ENCODE measurements around the gene SYT5. TPM values are rescaled to one million over a fixed set of nuclear protein-coding genes. Genes with fewer than 3 reads are reported as not detected.
"Not testable (repeated sequence)": the region's sequence is repeated elsewhere in the genome, so short reads cannot be mapped to it uniquely, and the experiment has no call there.

Gene SYT5
- total RNA-seq, 1 donor from 2014 or later = 1.6 TPM

GRCh38 chr19:55158423-55158822 is 21.7 kb downstream of the SYT5 start:
- H3K9me3 Mint-ChIP-seq (ENCODE audit: unreplicated experiment) = no peaks in the 10 kb centered on the region
- peaks cover 14% of the 10 kb centered on the region for H3K27me3 Mint-ChIP-seq (ENCODE audit: unreplicated experiment)
- no peak overlapping the region for H3K4me3 Mint-ChIP-seq (ENCODE audit: unreplicated experiment)
- TF ChIP-seq CTCF (IDR thresholded peaks at IDR 0.05; ENCODE audit: unreplicated experiment) = no peak
- DNase-seq (ENCODE audit: low spot score) = no peak
- peaks cover 9% of the 10 kb centered on the region for H3K4me1 Mint-ChIP-seq (ENCODE audit: unreplicated experiment)
- H3K36me3 Mint-ChIP-seq (ENCODE audit: low read depth, unreplicated experiment) = peaks cover 11% of the 10 kb centered on the region
- H3K27ac Mint-ChIP-seq (ENCODE audit: unreplicated experiment) = no peak overlapping the region

- peaks cover under 1% of the 10 kb centered on the region for H3K9me3 Mint-ChIP-seq (ENCODE audit: unreplicated experiment)
- no peak for TF ChIP-seq CTCF (IDR thresholded peaks at IDR 0.05; ENCODE audit: unreplicated experiment)
- no peak within 1 kb of the TSS for H3K27ac Mint-ChIP-seq (ENCODE audit: unreplicated experiment)
- DNase-seq (ENCODE audit: low spot score) = no peak
- H3K36me3 Mint-ChIP-seq (ENCODE audit: low read depth, unreplicated experiment) = peaks cover 12% of the 10 kb centered on the region
- H3K27me3 Mint-ChIP-seq (ENCODE audit: unreplicated experiment) = peaks cover 14% of the 10 kb centered on the region
- peaks cover 9% of the 10 kb centered on the region for H3K4me1 Mint-ChIP-seq (ENCODE audit: unreplicated experiment)
- H3K4me3 Mint-ChIP-seq (ENCODE audit: unreplicated experiment) = no peak within 1 kb of the TSS
These were observed 22.8 kb downstream of the SYT5 start, which contains the start of gene TNNI3 for GRCh38 chr19:55157064-55157908. Gene TNNI3, minus strand, starts transcription at chr19:55157732. Its CDS starts 143 bp downstream, at chr19:55157589.

GRCh38 chr19:55156202-55157063 is 23.7 kb downstream of the SYT5 start:
- Mint-ChIP-seq H3K9me3 (ENCODE audit: unreplicated experiment) (peaks cover 7% of the 10 kb centered on the region), H3K27ac (ENCODE audit: unreplicated experiment) (no peak overlapping the region), H3K36me3 (ENCODE audit: low read depth, unreplicated experiment) (peaks cover 16% of the 10 kb centered on the region), H3K4me1 (ENCODE audit: unreplicated experiment) (peaks cover 14% of the 10 kb centered on the region), H3K4me3 (ENCODE audit: unreplicated experiment) (no peak overlapping the region), H3K27me3 (ENCODE audit: unreplicated experiment) (peaks cover 18% of the 10 kb centered on the region)
- TF ChIP-seq CTCF (IDR thresholded peaks at IDR 0.05; ENCODE audit: unreplicated experiment) = no peak
- peak; percentile 33 for DNase-seq (ENCODE audit: low spot score)

DNA sequence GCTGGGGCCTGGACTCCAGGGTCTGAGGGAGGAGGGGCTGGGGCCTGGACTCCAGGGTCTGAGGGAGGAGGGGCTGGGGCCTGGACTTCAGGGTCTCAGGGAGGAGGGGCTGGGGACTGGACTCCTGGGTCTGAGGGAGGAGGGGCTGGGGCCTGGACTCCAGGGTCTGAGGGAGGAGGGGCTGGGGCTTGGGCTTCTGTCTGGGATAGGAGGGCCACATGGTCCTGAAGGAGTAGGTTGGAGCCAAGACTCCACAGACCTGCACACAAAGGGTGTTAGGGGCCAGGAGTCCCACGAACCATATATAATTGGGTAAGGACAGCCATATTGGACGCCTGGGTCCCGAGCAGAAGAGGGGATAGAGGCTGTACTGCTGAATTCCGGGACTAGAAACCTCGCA is 24.3 kb downstream of the SYT5 start:
- H3K4me1 Mint-ChIP-seq (ENCODE audit: unreplicated experiment) = peaks cover 14% of the 10 kb centered on the region
- peaks cover 16% of the 10 kb centered on the region for H3K36me3 Mint-ChIP-seq (ENCODE audit: low read depth, unreplicated experiment)
- H3K9me3 Mint-ChIP-seq (ENCODE audit: unreplicated experiment); DNase-seq (ENCODE audit: low spot score); H3K27ac Mint-ChIP-seq (ENCODE audit: unreplicated experiment); H3K4me3 Mint-ChIP-seq (ENCODE audit: unreplicated experiment): not testable (repeated sequence)
- H3K27me3 Mint-ChIP-seq (ENCODE audit: unreplicated experiment) = peaks cover 20% of the 10 kb centered on the region

GRCh38 chr19:55153652-55154264 is 26.3 kb downstream of the SYT5 start:
- TF ChIP-seq CTCF (IDR thresholded peaks at IDR 0.05; ENCODE audit: unreplicated experiment) = no peak
- H3K36me3 Mint-ChIP-seq (ENCODE audit: low read depth, unreplicated experiment) = peaks cover 23% of the 10 kb centered on the region
- H3K27ac Mint-ChIP-seq (ENCODE audit: unreplicated experiment) = no peak overlapping the region
- H3K9me3 Mint-ChIP-seq (ENCODE audit: unreplicated experiment) = peaks cover 7% of the 10 kb centered on the region
- H3K4me1 Mint-ChIP-seq (ENCODE audit: unreplicated experiment) = peaks cover 14% of the 10 kb centered on the region
- H3K27me3 Mint-ChIP-seq (ENCODE audit: unreplicated experiment) = peaks cover 26% of the 10 kb centered on the region
- no peak for DNase-seq (ENCODE audit: low spot score)
- peak overlapping the region; percentile 57 for H3K4me3 Mint-ChIP-seq (ENCODE audit: unreplicated experiment)

Measured in endothelial cell (in vitro differentiated cells).